ENCODE results near the gene RCVRN. TPM values are rescaled to one million over a fixed set of nuclear protein-coding genes. Genes with fewer than 3 reads are reported as not detected.

RCVRN gene
- total and polyA plus RNA-seq, 2 of the 13 experiments (the other 11 are each of a cell fraction or from before 2014, with no cell fraction given) = not detected

DNA sequence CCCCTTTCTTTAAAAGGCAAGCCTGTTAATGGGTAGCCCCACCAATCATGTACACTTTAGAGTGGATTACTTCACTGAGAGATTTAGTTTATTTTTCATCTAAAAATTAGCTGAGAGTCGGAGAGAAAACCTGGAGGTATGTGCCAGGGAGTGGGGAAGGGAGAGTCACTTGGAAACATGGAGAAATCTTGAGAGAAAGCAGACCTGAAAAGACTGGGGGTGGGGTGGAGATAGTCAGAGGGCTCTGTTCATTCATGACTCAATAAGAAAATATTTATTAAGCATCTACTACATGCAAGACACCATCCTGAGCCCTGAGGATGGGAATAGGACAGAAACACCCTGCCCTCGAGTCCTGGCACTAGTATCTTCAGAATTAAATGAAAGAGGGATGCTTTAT lies 27.4 kb upstream of the RCVRN start (continued):
- TF ChIP-seq ZNF407 (CRISPR knock-in tag; IDR thresholded peaks at IDR 0.05; ENCODE audit: not compliant biosample characterization) (no peak), SNAPC2 (CRISPR knock-in tag; IDR thresholded peaks at IDR 0.05) (no peak), USF2 (IDR thresholded peaks at IDR 0.05; ENCODE audit: low read depth, low read length) (no peak), USF2 (CRISPR knock-in tag; IDR thresholded peaks at IDR 0.05; ENCODE audit: borderline replicate concordance) (no peak), SMAD9 (CRISPR knock-in tag; IDR thresholded peaks at IDR 0.05) (no peak)
- TF ChIP-seq, protein P1, sequence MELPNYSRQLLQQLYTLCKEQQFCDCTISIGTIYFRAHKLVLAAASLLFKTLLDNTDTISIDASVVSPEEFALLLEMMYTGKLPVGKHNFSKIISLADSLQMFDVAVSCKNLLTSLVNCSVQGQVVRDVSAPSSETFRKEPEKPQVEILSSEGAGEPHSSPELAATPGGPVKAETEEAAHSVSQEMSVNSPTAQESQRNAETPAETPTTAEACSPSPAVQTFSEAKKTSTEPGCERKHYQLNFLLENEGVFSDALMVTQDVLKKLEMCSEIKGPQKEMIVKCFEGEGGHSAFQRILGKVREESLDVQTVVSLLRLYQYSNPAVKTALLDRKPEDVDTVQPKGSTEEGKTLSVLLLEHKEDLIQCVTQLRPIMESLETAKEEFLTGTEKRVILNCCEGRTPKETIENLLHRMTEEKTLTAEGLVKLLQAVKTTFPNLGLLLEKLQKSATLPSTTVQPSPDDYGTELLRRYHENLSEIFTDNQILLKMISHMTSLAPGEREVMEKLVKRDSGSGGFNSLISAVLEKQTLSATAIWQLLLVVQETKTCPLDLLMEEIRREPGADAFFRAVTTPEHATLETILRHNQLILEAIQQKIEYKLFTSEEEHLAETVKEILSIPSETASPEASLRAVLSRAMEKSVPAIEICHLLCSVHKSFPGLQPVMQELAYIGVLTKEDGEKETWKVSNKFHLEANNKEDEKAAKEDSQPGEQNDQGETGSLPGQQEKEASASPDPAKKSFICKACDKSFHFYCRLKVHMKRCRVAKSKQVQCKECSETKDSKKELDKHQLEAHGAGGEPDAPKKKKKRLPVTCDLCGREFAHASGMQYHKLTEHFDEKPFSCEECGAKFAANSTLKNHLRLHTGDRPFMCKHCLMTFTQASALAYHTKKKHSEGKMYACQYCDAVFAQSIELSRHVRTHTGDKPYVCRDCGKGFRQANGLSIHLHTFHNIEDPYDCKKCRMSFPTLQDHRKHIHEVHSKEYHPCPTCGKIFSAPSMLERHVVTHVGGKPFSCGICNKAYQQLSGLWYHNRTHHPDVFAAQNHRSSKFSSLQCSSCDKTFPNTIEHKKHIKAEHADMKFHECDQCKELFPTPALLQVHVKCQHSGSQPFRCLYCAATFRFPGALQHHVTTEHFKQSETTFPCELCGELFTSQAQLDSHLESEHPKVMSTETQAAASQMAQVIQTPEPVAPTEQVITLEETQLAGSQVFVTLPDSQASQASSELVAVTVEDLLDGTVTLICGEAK (IDR thresholded peaks at IDR 0.05) = no peak
- TF ChIP-seq, protein P1 (CRISPR knock-in tag; IDR thresholded peaks at IDR 0.05) = no peak

Measured in HepG2 (cell line).